Mucosa of descending colon (tissue), 3 donors: ENCODE results near the gene SMARCA2. TPM values are rescaled to one million over a fixed set of nuclear protein-coding genes. Genes with fewer than 3 reads are reported as not detected.
"Not testable (repeated sequence)": the region's sequence is repeated elsewhere in the genome, so short reads cannot be mapped to it uniquely, and the experiment has no call there.

Experiments
- ATAC-seq: fragments of 200-7000 bp; cut with Tn5 transposase; one replicate; pipeline ENCODE4 v1.9.1; 2020; ENCODE audit warnings: mild to moderate bottlenecking, moderate library complexity
- DNase-seq, 3 donors: peaks; one replicate each; pipeline ENCODE4 v3.0.0-alpha.2; 2020
- H3K36me3 ChIP-seq: fragments of 200-600 bp; one replicate; pipeline ENCODE4 v1.8.0; 2021; ENCODE audit warnings: low read depth, mild to moderate bottlenecking
- H3K4me1 ChIP-seq: fragments of 200-600 bp; one replicate; pipeline ENCODE4 v1.8.0; 2021; ENCODE audit warnings: low read depth, mild to moderate bottlenecking
- H3K4me3 ChIP-seq: fragments of 200-600 bp; one replicate; pipeline ENCODE4 v1.8.0; 2021; ENCODE audit warnings: mild to moderate bottlenecking
- H3K9me3 ChIP-seq: fragments of 200-600 bp; one replicate; pipeline ENCODE4 v1.8.0; 2021; ENCODE audit warnings: mild to moderate bottlenecking
- intact Hi-C, 2 donors: fragments of 100-400 bp; cut with DNase I in 1 of 2; cut with micrococcal nuclease in 1 of 2; formaldehyde crosslinking; loops; one replicate each; pipeline versions ENCODE4 v1.11.0 to v1.11.1; 2022; cut with DNase I, micrococcal nuclease
- total RNA-seq, 3 donors: library from RNA; stranded (reverse); fragmentation: NEBNext Ultra II Directional in 2 of 3; extraction: Animal tissue kit (Norgen Biotek cat#: 25700) in 2 of 3; gene quantifications; one replicate each; pipeline versions ENCODE4 v1.2.1 to v1.2.4, GENCODE V29; 2021 to 2023
- TF ChIP-seq, protein P1 (sequence below): fragments of 200-600 bp; IDR thresholded peaks from one replicate; pipeline ENCODE4 v1.8.0; 2022; ENCODE audit warnings: antibody characterized with exemption, mild to moderate bottlenecking
- donor health status: DM: no; HTN: no; CAD: no; lungs with moderate emphysema.
- donor health status: DM: no; HTN: no; CAD: no.
- donor health status: DM: no; HTN: yes; CAD: no.

SMARCA2 gene
- total RNA-seq, 3 donors from 2014 or later, result 105 to 131 (median 117) TPM

DNA sequence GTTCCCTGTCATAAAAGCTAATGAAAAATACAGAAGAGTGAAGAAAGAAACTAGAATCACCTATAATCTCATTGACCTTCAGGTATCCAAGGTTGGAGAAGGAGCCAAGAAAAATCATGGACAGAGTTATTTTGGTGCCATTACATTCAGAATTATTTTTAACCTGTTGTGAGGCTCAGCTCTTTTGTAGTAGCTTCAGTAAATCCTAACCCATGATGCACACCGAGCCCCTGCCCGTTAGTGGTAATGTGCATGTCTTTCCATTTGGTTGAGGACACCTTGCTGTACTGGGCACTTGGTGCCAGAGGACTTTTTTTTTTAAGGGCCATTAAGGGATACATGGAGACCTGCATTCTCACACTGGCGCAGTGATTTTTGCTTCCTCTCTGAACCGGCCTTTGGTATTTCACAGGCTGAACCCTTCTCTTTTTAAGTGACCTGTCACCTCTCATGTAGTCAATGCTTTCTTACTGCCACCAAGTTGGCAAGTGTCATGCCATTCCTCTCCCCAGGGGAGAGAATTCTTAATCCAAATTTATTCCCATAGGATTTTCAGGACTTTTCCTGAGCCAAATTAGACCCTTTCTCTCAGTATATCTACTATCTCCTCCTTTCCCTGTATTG is 125.6 kb downstream of the SMARCA2 start:
- intact Hi-C loops, result no loop called here
- DNase-seq, result no peak
- H3K36me3 ChIP-seq, result no peaks in the 10 kb centered on the region
- H3K4me1 ChIP-seq, result no peaks in the 10 kb centered on the region
- TF ChIP-seq, protein P1, sequence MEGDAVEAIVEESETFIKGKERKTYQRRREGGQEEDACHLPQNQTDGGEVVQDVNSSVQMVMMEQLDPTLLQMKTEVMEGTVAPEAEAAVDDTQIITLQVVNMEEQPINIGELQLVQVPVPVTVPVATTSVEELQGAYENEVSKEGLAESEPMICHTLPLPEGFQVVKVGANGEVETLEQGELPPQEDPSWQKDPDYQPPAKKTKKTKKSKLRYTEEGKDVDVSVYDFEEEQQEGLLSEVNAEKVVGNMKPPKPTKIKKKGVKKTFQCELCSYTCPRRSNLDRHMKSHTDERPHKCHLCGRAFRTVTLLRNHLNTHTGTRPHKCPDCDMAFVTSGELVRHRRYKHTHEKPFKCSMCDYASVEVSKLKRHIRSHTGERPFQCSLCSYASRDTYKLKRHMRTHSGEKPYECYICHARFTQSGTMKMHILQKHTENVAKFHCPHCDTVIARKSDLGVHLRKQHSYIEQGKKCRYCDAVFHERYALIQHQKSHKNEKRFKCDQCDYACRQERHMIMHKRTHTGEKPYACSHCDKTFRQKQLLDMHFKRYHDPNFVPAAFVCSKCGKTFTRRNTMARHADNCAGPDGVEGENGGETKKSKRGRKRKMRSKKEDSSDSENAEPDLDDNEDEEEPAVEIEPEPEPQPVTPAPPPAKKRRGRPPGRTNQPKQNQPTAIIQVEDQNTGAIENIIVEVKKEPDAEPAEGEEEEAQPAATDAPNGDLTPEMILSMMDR, result no peak
- H3K9me3 ChIP-seq, result no peaks in the 10 kb centered on the region
- ATAC-seq, result no peak
- no peak overlapping the region for H3K4me3 ChIP-seq

DNA sequence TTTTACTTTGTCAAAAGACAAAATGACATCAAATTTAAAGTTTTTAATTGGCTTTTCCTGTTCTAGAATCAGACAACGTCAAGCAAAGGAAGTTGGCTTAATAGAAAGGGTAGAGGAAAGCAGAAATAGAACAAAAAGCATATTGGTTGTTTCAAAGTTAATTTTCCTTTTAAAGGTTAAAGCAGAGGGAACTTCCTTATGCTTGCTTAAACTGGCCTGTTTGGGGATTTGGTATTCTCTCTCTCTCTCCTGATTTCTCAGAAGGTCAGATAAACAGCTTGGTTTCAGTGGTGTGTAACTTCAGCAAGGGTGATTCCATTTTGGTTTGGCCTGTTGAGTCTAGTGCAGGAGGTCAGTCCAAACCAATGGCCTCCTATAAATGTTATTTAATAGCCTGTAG is 127.1 kb downstream of the SMARCA2 start:
- intact Hi-C loops, result no loop called here
- TF ChIP-seq, protein P1, result no peak
- ATAC-seq, result no peak
- H3K9me3 ChIP-seq, result no peaks in the 10 kb centered on the region
- H3K4me1 ChIP-seq, result no peaks in the 10 kb centered on the region
- DNase-seq, result no peak
- no peaks in the 10 kb centered on the region for H3K36me3 ChIP-seq
- no peak overlapping the region for H3K4me3 ChIP-seq

DNA sequence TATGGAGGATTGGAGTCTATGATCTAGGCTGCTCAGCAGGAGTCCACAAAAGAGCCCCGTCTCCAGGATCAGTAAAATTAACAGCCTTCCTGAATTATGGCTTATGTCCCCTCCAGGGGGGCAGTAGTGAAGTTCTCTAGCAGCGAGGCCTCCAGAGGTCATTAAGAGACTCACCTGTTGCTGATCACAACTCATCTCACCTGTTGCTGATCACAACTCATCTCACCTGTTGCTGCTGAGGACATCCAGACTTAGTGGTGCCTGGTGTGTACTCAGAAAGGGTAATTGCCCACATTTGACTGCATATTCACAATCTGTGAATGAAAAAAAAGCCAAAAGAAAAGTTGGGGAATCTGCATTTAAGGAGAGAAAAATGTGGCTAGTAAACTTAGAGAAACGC is 129.5 kb downstream of the SMARCA2 start:
- no peak for ATAC-seq
- no peaks in the 10 kb centered on the region for H3K4me1 ChIP-seq
- intact Hi-C loops, result no loop called here
- no peak for DNase-seq
- H3K4me3 ChIP-seq, result no peak overlapping the region
- no peaks in the 10 kb centered on the region for H3K9me3 ChIP-seq
- TF ChIP-seq, protein P1, result no peak
- H3K36me3 ChIP-seq, result no peaks in the 10 kb centered on the region

DNA sequence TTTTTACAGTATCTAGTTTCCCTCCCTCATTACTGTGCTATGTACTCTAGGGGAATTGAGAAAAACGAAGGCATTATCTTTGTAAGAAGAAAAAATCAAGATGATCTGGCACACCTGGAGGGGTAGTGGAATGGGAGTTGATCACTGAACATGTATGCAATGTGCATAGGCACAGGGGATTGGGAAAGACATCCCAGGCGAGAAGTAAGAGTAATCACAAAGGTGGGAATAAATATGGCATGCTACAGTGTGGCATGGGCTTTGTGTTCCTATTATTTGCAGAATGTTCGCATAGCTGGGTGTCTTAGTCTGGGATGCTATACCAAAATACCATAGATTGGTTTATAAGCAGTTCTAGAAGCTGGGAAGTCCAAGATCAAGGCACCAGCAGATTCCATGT is 130.6 kb downstream of the SMARCA2 start:
- DNase-seq (no peak), ATAC-seq (no peak)
- Histone ChIP-seq H3K4me3 (no peak overlapping the region), H3K4me1 (no peaks in the 10 kb centered on the region), H3K9me3 (no peaks in the 10 kb centered on the region), H3K36me3 (no peaks in the 10 kb centered on the region)
- intact Hi-C loops, result no loop called here
- TF ChIP-seq, protein P1, result no peak

DNA sequence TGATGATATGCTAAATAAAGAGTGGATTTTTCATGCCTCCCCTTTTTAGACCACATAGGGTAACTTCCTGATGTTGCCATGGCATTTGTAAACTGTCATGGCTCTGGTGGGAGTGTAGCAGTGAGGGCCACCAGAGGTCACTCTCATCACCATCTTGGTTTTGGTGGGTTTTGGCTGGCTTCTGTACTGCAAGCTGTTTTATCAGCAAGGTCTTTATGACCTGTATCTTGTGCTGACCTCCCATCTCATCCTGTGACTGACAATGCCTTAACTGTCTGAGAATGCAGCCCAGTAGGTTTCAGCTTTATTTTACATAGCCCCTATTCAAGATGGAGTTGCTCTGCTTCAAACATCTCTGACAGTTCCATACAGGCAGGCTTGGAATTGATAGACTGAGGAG is 131.6 kb downstream of the SMARCA2 start:
- intact Hi-C loops, H3K4me3 ChIP-seq, H3K36me3 ChIP-seq, DNase-seq, ATAC-seq, H3K4me1 ChIP-seq, H3K9me3 ChIP-seq: not testable (repeated sequence)

DNA sequence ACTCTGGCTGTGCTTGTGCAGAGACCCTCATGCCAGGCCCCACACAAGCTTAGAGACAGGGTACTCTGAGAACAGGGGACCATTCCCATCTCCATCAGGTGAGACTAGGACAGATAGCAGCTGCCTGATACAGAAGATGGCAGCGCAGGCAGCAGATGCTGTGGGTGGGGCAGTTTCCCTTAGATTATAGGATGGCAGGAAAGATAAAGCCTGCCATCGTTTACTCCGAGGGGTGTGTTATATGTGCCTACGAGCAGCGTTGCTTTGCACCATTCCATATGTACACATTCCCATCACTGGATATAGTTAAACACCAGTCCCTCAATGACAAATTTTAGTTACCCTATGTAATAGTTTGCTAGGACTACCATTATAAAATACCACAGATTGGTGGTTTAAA is 135.2 kb downstream of the SMARCA2 start:
- H3K36me3 ChIP-seq, result no peaks in the 10 kb centered on the region
- TF ChIP-seq, protein P1, result no peak
- peaks cover 6% of the 10 kb centered on the region for H3K4me1 ChIP-seq
- peak in 1 of 3 donors; percentile 17 for DNase-seq
- H3K4me3 ChIP-seq, result no peak overlapping the region
- peak; percentile 54 for ATAC-seq
- H3K9me3 ChIP-seq, result no peaks in the 10 kb centered on the region
- intact Hi-C loops, result no loop called here
